H1 (cell line): Measurements from ENCODE around the gene FOXE1. TPM values are rescaled to one million over a fixed set of nuclear protein-coding genes. Genes with fewer than 3 reads are reported as not detected.

Source experiments
- CHD7 ChIP-seq: fragments of 300-600 bp; sonication (generic); IDR thresholded peaks from 2 replicates; pipeline ENCODE4 v1.7.1; 2012; ENCODE audit warnings: low read length, moderate library complexity, mild to moderate bottlenecking, inconsistent platforms; ENCODE audit not compliant: insufficient replicate concordance
- CTCF ChIP-seq, 3 experiments: IDR thresholded peaks; 1 replicate in 2 of 3; 2 replicates in 1 of 3; pipeline versions ENCODE4 v1.5.1 to v1.6.1; 2011; ENCODE audit warnings: low read length in 3 of 3, mild to moderate bottlenecking in 3 of 3, inconsistent platforms in 2 of 3, low read depth in 1 of 3, moderate library complexity in 1 of 3; ENCODE audit not compliant: insufficient read depth in 1 of 3; ENCODE audit errors: control extremely low read depth in 1 of 3
- EGR1 ChIP-seq: IDR thresholded peaks from 2 replicates; pipeline ENCODE4 v1.6.1; 2011; ENCODE audit warnings: low read depth, low read length, borderline replicate concordance
- KDM1A ChIP-seq: fragments of 200-600, 300-600 bp; sonication (generic); IDR thresholded peaks from 2 replicates; pipeline ENCODE4 v1.7.1; 2016; ENCODE audit warnings: mild to moderate bottlenecking, low read length, borderline replicate concordance
- RNF2 ChIP-seq: fragments of 200-900, 300-1000 bp; sonication (generic); IDR thresholded peaks from 2 replicates; pipeline ENCODE4 v1.7.1; 2016; ENCODE audit warnings: borderline replicate concordance, low read depth, mild to moderate bottlenecking, antibody characterized with exemption, low read length; ENCODE audit not compliant: poor library complexity, severe bottlenecking; ENCODE audit errors: missing control alignments
- TAF7 ChIP-seq: optimal IDR thresholded peaks from 2 replicates; pipeline ENCODE3; 2011; ENCODE audit warnings: low read depth, mild to moderate bottlenecking, inconsistent platforms, low read length, moderate library complexity, borderline replicate concordance
- TBP ChIP-seq: IDR thresholded peaks from 2 replicates; pipeline ENCODE4 v1.6.1; 2011; ENCODE audit warnings: low read depth, low read length, improper control_type of control experiment
- ZNF274 ChIP-seq: IDR thresholded peaks from 2 replicates; pipeline ENCODE4 v1.7.0; 2012; ENCODE audit warnings: low read length, borderline replicate concordance; ENCODE audit errors: extremely low read depth
- polyA plus RNA-seq, 7 experiments: library from polyadenylated mRNA; depleted of rRNA in 3 of 7; stranded (reverse) in 5 of 7; unstranded in 2 of 7; fragments of >200 nt in 5 of 7; fragments of 200-250 nt in 2 of 7; gene quantifications; 1 replicate in 5 of 7; 2 replicates in 1 of 7; 4 replicates in 1 of 7; pipeline versions ENCODE4 v1.2.1 to v1.2.3, GENCODE V29; 2011 to 2013; ENCODE audit warnings: missing spikeins in 2 of 7, mixed read lengths in 2 of 7
- total RNA-seq: library from RNA; stranded (reverse); fragmentation: NEBNext Ultra II Directional; extraction: Animal tissue kit (Norgen Biotek cat#: 25700); gene quantifications from 2 replicates; pipeline ENCODE4 v1.2.1, GENCODE V29; 2021

FOXE1 gene
- total and polyA plus RNA-seq, 2 of the 8 experiments (the other 6 are each of a cell fraction or from before 2014, with no cell fraction given), result 0.03 TPM; not detected in 1

DNA sequence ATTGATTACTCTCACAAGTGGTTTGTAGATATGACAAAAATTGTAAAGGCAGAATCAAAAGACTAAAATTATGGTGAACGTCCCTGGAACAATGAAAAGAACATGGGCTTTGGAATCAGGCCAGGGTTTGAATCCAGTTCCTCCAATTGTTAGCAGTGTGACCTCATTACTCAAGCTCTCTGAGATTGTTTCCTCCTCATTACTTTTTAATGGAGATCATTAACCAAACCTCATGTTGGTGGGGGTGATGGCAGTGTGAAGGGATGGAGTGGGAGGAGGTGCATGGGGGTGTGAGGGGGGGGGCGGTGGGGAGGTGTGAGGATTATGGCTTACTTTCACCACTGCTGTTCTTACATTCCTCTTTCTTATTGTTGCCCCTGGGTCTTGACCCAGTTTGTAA is 44.1 kb upstream of the FOXE1 start (continued):
- no peak for TF ChIP-seq CHD7
- no peak for TF ChIP-seq KDM1A
- TF ChIP-seq RNF2, result no peak
- no peak for TF ChIP-seq TBP
- no peak for TF ChIP-seq EGR1
- TF ChIP-seq ZNF274, result no peak
- TF ChIP-seq CTCF (IDR thresholded peaks at IDR 0.05; ENCODE audit: control extremely low read depth in 1 of 3, insufficient read depth in 1 of 3, low read depth in 1 of 3, low read length in 3 of 3), result no peak
- TF ChIP-seq TAF7, result no peak
